GM10266 (cell line): ENCODE data around the gene PCDH18.
"Not testable (repeated sequence)": the region's sequence is repeated elsewhere in the genome, so short reads cannot be mapped to it uniquely, and the experiment has no call there.

Experiments
- DNase-seq: peaks from one replicate; pipeline ENCODE4 v3.0.0; 2012; ENCODE audit errors: extremely low spot score
- CTCF ChIP-seq: IDR thresholded peaks from 2 replicates; pipeline ENCODE4 v1.5.1; 2012; ENCODE audit warnings: mild to moderate bottlenecking, low read depth; ENCODE audit not compliant: control insufficient read depth, insufficient read depth; ENCODE audit errors: missing control alignments

Gene PCDH18

DNA sequence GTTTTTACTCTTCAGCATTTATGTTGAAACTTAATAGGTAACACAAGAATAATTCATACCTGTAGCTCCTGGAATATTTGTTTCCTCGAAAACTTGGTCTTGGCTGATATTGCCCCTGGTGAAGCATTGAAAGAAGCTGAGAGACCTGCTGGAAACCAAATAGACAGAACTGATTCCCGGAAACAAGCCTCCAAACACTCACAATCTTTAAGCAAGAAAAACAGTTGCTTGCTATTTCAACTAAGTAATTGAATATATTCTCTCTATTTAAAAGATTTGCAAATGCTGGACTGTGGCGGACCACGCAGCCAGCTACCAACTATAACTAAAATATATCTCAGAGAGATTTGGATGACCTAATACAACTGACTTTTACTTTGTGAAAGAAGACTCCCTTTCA lies 3.6 kb downstream of the PCDH18 start:
- no peak for DNase-seq
- TF ChIP-seq CTCF, result no peak

DNA sequence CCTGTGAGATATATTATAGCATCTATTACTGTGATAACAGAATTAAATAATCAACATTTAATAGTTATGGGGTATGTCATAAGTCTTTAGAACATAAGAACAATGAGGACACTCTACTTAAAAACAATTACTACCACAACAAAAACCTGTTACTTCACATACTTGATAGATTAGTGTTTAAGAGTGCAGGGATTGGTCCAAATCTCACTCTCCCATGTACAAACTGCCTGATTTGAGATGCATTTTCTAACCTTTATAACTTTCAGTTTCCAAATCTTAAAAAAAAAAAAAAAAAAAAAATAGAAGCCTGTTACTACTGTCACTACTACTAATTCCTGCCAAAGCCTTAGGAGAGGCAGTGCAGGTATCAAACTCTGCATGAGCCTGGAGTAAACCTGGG lies 5.6 kb downstream of the PCDH18 start:
- no peak for DNase-seq
- TF ChIP-seq CTCF, result no peak

DNA sequence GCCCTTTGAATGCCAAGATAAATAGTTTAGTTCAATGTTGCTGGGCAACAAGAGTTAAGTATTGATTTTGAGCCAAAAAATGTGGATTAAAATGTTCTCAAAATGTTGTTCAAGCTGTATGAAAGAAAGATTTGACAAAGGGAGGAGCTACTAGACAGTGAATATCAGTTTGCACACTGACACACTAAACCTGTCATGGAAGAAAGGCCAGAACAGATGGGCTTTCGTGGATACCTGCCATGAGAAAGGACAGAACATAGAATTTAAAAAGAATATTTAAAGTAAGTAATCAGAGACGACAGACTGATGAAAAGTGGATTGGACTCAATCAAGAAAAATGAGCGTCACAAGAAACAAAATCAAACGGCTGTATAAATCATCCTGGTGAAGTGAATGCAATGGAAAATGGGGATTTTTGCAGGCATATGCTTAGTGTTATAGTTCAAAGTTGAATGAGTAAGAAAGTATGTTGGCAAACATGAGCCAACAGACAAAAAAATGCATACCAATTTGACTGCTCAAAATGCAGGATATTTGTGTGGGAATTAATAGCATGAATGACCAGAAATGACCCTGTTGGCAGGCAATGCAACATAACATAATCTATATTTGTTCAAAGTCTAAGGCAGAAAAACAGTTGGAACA lies 7.4 kb downstream of the PCDH18 start:
- DNase-seq, result no peak
- TF ChIP-seq CTCF, result no peak

DNA sequence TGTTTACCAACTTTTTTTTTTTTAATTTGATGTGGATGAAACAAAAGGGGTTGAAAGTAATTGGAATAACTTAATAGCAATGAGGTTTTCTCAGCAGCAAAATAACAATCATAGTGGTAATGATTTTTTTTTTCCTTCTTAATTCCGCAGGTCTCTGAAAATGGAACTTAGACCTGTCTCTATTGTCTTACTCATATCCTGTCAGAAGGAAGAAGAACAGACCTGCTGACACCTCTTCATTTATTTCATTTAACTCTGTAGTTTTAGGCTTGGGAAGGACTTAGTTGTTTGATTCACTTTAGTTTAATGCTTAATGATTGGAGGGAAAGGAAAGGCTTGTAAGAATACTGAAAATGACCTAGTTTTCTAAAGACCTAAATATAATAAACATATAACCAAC lies 9.0 kb downstream of the PCDH18 start:
- no peak for DNase-seq
- no peak for TF ChIP-seq CTCF

DNA sequence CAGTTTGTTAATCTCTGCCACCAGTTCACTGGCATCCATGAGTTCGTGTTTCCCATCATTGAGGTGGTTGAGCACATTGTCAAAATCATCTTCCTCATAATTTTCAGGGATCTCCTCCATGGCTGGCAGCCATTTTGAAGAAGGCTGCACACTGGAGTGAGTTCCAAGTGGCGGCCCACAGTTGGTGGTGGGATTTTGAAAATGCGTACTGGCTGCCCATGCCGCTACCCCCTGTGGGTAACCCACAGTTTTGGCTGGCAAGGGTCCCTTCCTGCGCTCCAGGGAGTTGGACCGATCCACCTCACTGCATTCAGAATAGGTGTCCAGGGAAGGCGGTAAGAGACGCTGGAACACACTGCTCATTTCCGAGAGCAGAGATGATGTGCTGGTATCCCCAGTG lies 11.2 kb downstream of the PCDH18 start:
- TF ChIP-seq CTCF, result no peak
- DNase-seq, result no peak

GRCh38 chr4:137519406-137519805 lies 12.9 kb downstream of the PCDH18 start:
- no peak for TF ChIP-seq CTCF
- no peak for DNase-seq

- DNase-seq, result not testable (repeated sequence)
These were observed 15.0 kb downstream of the PCDH18 start for GRCh38 chr4:137517323-137517722.
